SU-DHL-6 (cell line): ENCODE measurements around the gene LRRK2.

Experiments
- H2AFZ ChIP-seq: fragments of 200-600 bp; sonication (generic); 2 replicates; pipeline ENCODE4 v1.6.1; 2014; ENCODE audit warnings: low read depth, mild to moderate bottlenecking, moderate library complexity, mixed read lengths, antibody characterized with exemption, low read length; ENCODE audit not compliant: severe bottlenecking
- H3F3A ChIP-seq: fragments of 200-600 bp; shearing (Covaris generic); 2 replicates; pipeline ENCODE4 v1.6.0; 2016; ENCODE audit warnings: antibody characterized with exemption, mild to moderate bottlenecking; ENCODE audit not compliant: insufficient read depth
- H3K27ac ChIP-seq: fragments of 200-600 bp; sonication (generic); 2 replicates; pipeline ENCODE4 v1.5.1; 2016; ENCODE audit warnings: low read depth, mild to moderate bottlenecking, low read length, moderate library complexity, mixed read lengths
- H3K27me3 ChIP-seq: fragments of 200-600 bp; sonication (generic), shearing (Covaris generic); 2 replicates; pipeline ENCODE4 v1.6.0; 2014; ENCODE audit warnings: mild to moderate bottlenecking, low read length
- H3K36me3 ChIP-seq: fragments of 200-600 bp; sonication (generic); 2 replicates; pipeline ENCODE4 v1.6.1; 2014; ENCODE audit warnings: mild to moderate bottlenecking, low read length, mixed read lengths
- H3K4me2 ChIP-seq: fragments of 300-600, 200-600 bp; shearing (Covaris generic), sonication (generic); 2 replicates; pipeline ENCODE4 v1.6.0; 2014; ENCODE audit warnings: low read length, low read depth, mild to moderate bottlenecking; ENCODE audit not compliant: poor library complexity, severe bottlenecking
- H3K4me3 ChIP-seq: fragments of 200-600 bp; sonication (generic); 2 replicates; pipeline ENCODE4 v1.5.1; 2014; ENCODE audit warnings: antibody characterized with exemption, low read length, mild to moderate bottlenecking, mixed read lengths; ENCODE audit not compliant: insufficient read depth, poor library complexity, severe bottlenecking
- H3K79me2 ChIP-seq: fragments of 200-600 bp; sonication (generic); 2 replicates; pipeline ENCODE4 v1.6.1; 2014; ENCODE audit warnings: mild to moderate bottlenecking, low read length, moderate library complexity; ENCODE audit not compliant: insufficient read depth
- H3K9ac ChIP-seq: fragments of 200-600 bp; sonication (generic); 2 replicates; pipeline ENCODE4 v1.7.0; 2014; ENCODE audit warnings: mild to moderate bottlenecking, low read length
- H3K9me2 ChIP-seq: fragments of 200-600 bp; sonication (generic); replicated peaks from 2 replicates; pipeline ENCODE4 v1.6.1; 2014; ENCODE audit warnings: low read length; ENCODE audit not compliant: insufficient read depth
- H3K9me3 ChIP-seq: fragments of 200-600 bp; sonication (generic); 2 replicates; pipeline ENCODE4 v1.6.1; 2014; ENCODE audit warnings: low read length, mixed read lengths; ENCODE audit not compliant: insufficient read depth
- H4K20me1 ChIP-seq: fragments of 200-600 bp; sonication (generic); 2 replicates; pipeline ENCODE4 v1.6.1; 2014; ENCODE audit warnings: low read depth, mild to moderate bottlenecking, antibody characterized with exemption, low read length, moderate library complexity, mixed read lengths
- EZH2phosphoT487 ChIP-seq: fragments of 200-600 bp; sonication (generic), shearing (Covaris generic); conservative IDR thresholded peaks from 2 replicates; pipeline ENCODE4 v1.6.1; 2018; ENCODE audit warnings: mild to moderate bottlenecking, antibody characterized with exemption, low read length, moderate library complexity, mixed read lengths
- TF ChIP-seq, protein P1 (sequence below): fragments of 200-600 bp; sonication (generic); IDR thresholded peaks from one replicate; pipeline ENCODE4 v1.5.1; 2017; ENCODE audit warnings: antibody characterized with exemption, mild to moderate bottlenecking, low read length, moderate library complexity; ENCODE audit not compliant: insufficient read depth, poor library complexity, severe bottlenecking

LRRK2 gene

DNA sequence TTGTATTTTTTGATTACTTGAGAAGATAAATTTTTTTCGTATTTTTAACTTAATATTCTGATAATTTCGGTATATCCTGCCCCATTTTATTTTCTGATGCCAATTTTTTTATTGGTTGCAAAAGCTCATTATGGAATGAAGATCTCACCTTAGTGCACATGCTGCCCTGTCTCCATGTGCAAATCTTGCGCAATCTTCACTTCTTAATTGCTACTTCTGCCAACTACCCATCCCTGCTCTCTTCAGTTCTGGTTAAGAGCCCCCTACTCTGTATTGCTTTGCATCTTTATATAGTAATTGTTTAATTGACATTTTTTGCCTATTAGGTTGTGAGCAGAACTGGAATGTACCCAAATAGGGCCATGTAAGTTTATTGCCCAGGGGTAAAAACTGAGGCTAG, 20.5 kb upstream of the LRRK2 start:
- H3K27me3 ChIP-seq: no peaks in the 10 kb centered on the region
- no peaks in the 10 kb centered on the region for H3K79me2 ChIP-seq
- H3F3A ChIP-seq: peaks cover 14% of the 10 kb centered on the region
- no peak overlapping the region for H2AFZ ChIP-seq
- H4K20me1 ChIP-seq: no peaks in the 10 kb centered on the region
- H3K4me3 ChIP-seq: no peak overlapping the region
- no peak overlapping the region for H3K4me2 ChIP-seq
- no peak for TF ChIP-seq EZH2phosphoT487
- TF ChIP-seq, protein P1, sequence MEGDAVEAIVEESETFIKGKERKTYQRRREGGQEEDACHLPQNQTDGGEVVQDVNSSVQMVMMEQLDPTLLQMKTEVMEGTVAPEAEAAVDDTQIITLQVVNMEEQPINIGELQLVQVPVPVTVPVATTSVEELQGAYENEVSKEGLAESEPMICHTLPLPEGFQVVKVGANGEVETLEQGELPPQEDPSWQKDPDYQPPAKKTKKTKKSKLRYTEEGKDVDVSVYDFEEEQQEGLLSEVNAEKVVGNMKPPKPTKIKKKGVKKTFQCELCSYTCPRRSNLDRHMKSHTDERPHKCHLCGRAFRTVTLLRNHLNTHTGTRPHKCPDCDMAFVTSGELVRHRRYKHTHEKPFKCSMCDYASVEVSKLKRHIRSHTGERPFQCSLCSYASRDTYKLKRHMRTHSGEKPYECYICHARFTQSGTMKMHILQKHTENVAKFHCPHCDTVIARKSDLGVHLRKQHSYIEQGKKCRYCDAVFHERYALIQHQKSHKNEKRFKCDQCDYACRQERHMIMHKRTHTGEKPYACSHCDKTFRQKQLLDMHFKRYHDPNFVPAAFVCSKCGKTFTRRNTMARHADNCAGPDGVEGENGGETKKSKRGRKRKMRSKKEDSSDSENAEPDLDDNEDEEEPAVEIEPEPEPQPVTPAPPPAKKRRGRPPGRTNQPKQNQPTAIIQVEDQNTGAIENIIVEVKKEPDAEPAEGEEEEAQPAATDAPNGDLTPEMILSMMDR: no peak
- H3K36me3 ChIP-seq: no peaks in the 10 kb centered on the region
- H3K27ac ChIP-seq: no peak overlapping the region
- no peaks in the 10 kb centered on the region for H3K9me2 ChIP-seq
- H3K9me3 ChIP-seq: no peaks in the 10 kb centered on the region
- H3K9ac ChIP-seq: no peak overlapping the region

DNA sequence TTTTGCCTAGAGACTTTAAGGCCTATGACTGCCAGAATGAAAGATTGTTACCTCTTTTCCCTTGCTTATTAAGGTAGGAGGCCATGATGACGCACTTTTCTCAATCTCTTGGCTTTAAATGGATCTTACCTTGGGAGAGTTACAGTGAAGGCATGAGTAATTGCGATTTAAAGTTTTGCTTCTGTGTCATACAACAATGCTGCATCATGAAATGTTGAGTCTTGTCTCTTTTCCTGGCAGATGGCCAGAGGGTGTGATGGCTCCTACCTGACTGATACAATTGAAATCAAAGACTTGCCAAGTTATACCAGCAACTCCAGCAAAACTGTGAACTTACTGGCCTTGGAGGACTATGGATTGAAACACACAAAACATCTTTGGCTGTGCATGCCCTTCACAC, 17.2 kb upstream of the LRRK2 start:
- no peaks in the 10 kb centered on the region for H3K9me3 ChIP-seq

GRCh38 chr12:40208707-40209446, 15.9 kb upstream of the LRRK2 start:
- H3K9me3 ChIP-seq: no peaks in the 10 kb centered on the region
- H3K27ac ChIP-seq: no peak overlapping the region
- no peak overlapping the region for H3K4me3 ChIP-seq
- no peaks in the 10 kb centered on the region for H3K79me2 ChIP-seq
- peak overlapping the region; percentile 49 for H2AFZ ChIP-seq
- no peaks in the 10 kb centered on the region for H3K9me2 ChIP-seq
- H3F3A ChIP-seq: no peaks in the 10 kb centered on the region
- H3K4me2 ChIP-seq: peak overlapping the region; percentile 31
- H4K20me1 ChIP-seq: no peaks in the 10 kb centered on the region
- TF ChIP-seq, protein P1: no peak
- TF ChIP-seq EZH2phosphoT487: no peak
- H3K27me3 ChIP-seq: no peaks in the 10 kb centered on the region
- no peaks in the 10 kb centered on the region for H3K36me3 ChIP-seq
- no peak overlapping the region for H3K9ac ChIP-seq

More for the DNA sequence above, 17.2 kb upstream of the LRRK2 start:
- Histone ChIP-seq H3K9ac (no peak overlapping the region), H2AFZ (no peak overlapping the region), H3K4me2 (no peak overlapping the region), H3K27ac (no peak overlapping the region), H3K36me3 (no peaks in the 10 kb centered on the region), H3K79me2 (no peaks in the 10 kb centered on the region), H4K20me1 (no peaks in the 10 kb centered on the region), H3K9me2 (no peaks in the 10 kb centered on the region), H3F3A (peaks cover 6% of the 10 kb centered on the region), H3K27me3 (no peaks in the 10 kb centered on the region), H3K4me3 (no peak overlapping the region)
- TF ChIP-seq, protein P1: no peak
